ENCODE measurements around the gene PDE8B. TPM values are rescaled to one million over a fixed set of nuclear protein-coding genes. Genes with fewer than 3 reads are reported as not detected.
"Not testable (repeated sequence)": the region's sequence is repeated elsewhere in the genome, so short reads cannot be mapped to it uniquely, and the experiment has no call there.

The PDE8B gene
- total RNA-seq, 6 experiments from 2014 or later: 1.2 to 5.4 (median 2.4) TPM

DNA sequence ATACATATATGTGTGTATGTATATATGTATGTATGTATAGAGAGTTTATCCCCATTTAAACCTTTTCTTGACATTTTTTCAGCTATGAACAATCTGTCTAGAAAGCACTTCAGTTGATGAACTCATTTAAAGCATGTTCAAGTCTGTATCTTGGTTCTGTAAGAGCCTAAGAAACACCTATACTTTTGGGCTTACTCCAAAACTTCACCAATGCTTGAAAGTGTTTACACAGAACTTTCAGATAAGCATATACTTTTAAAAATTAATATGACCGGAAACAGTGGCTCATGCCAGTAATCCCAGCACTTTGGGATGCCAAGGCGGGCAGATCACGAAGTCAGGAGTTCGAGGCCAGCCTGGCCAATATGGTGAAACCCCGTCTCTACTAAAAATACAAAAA lies 250.8 kb downstream of the PDE8B start:
- Histone ChIP-seq H3K27ac (no peak overlapping the region), H3K36me3 (no peaks in the 10 kb centered on the region), H3K4me1 (peaks cover 0 to 4% (median 0%) of the 10 kb centered on the region in 4 donors), H3K9me3 (no peaks in the 10 kb centered on the region), H3K4me3 (no peak overlapping the region), H3K27me3 (no peaks in the 10 kb centered on the region)
- no peak for TF ChIP-seq POLR2A (IDR thresholded peaks at IDR 0.05)
- TF ChIP-seq, protein P1, sequence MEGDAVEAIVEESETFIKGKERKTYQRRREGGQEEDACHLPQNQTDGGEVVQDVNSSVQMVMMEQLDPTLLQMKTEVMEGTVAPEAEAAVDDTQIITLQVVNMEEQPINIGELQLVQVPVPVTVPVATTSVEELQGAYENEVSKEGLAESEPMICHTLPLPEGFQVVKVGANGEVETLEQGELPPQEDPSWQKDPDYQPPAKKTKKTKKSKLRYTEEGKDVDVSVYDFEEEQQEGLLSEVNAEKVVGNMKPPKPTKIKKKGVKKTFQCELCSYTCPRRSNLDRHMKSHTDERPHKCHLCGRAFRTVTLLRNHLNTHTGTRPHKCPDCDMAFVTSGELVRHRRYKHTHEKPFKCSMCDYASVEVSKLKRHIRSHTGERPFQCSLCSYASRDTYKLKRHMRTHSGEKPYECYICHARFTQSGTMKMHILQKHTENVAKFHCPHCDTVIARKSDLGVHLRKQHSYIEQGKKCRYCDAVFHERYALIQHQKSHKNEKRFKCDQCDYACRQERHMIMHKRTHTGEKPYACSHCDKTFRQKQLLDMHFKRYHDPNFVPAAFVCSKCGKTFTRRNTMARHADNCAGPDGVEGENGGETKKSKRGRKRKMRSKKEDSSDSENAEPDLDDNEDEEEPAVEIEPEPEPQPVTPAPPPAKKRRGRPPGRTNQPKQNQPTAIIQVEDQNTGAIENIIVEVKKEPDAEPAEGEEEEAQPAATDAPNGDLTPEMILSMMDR (IDR thresholded peaks at IDR 0.05): no peak
- WGBS (ENCODE audit: insufficient coverage, low coverage, low lambda C conversion rate, missing lambda C conversion rate): 95% methylated on average over 5 of the region's 5 CpGs
- ATAC-seq: no peak
- intact Hi-C loops (cut with DNase I): no loop called here
- no peak for DNase-seq

DNA sequence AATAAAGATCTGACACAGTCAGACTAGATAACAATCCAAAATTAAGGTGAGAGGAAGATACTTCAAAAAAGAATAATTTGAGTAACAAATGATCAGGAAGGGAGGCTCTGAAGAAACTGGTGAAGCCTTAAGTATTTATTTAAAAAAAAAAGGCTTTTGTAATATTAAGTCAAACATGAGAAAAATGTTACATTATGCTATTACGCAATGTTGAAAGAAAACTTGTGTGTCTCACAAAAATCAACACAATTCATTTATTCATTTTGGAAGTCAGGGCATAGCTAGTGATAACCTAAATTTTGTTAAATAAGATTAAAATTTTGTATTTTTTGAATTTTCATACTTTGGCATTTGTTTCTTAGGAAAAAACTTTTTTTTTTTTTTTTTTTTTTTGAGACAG lies 253.4 kb downstream of the PDE8B start:
- intact Hi-C loops (cut with DNase I): no loop called here

DNA sequence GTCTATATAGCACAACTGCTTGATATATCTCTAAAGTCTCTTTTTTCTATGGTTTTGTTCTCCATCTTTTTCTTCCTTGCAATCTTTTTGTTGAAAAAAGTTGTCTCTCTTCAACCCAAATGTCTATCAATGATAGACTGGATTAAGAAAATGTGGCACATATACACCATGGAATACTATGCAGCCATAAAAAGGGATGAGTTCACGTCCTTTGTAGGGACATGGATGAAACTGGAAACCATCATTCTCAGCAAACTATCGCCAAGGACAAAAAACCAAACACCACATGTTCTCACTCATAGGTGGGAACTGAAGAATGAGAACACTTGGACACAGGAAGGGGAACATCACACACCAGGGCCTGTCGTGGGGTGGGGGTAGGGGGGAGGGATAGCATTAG lies 258.4 kb downstream of the PDE8B start:
- H3K27ac ChIP-seq; H3K27me3 ChIP-seq; H3K9me3 ChIP-seq; H3K4me3 ChIP-seq; H3K36me3 ChIP-seq; DNase-seq; ATAC-seq; H3K4me1 ChIP-seq; intact Hi-C loops (cut with DNase I): not testable (repeated sequence)
- 100% methylated on average over 2 of the region's 3 CpGs for WGBS (ENCODE audit: insufficient coverage, low coverage, low lambda C conversion rate, missing lambda C conversion rate)

More for the DNA sequence above, 253.4 kb downstream of the PDE8B start:
- TF ChIP-seq POLR2A (IDR thresholded peaks at IDR 0.05): no peak
- TF ChIP-seq, protein P1 (IDR thresholded peaks at IDR 0.05): no peak
- Histone ChIP-seq H3K4me3 (no peak overlapping the region), H3K9me3 (no peaks in the 10 kb centered on the region), H3K27ac (no peak overlapping the region), H3K4me1 (peaks cover 0 to 9% (median 0%) of the 10 kb centered on the region in 4 donors), H3K36me3 (no peaks in the 10 kb centered on the region), H3K27me3 (no peaks in the 10 kb centered on the region)
- 75% methylated on average over 1 of the region's 1 CpG for WGBS (ENCODE audit: insufficient coverage, low coverage, low lambda C conversion rate, missing lambda C conversion rate)
- no peak for DNase-seq
- no peak for ATAC-seq

DNA sequence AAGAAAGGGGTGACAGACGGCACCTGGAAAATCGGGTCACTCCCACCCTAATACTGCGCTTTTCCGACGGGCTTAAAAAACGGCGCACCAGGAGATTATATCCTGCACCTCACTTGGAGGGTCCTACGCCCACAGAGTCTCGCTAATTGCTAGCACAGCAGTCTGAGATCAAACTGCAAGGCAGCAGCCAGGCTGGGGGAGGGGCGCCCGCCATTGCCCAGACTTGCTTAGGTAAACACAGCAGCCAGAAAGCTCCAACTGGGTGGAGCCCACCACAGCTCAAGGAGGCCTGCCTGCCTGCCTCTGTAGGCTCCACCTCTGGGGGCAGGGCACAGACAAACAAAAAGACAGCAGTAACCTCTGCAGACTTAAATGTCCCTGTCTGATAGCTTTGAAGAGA lies 264.6 kb downstream of the PDE8B start:
- H3K4me1 ChIP-seq; ATAC-seq; DNase-seq; H3K4me3 ChIP-seq; H3K27me3 ChIP-seq; H3K9me3 ChIP-seq; intact Hi-C loops (cut with DNase I); H3K36me3 ChIP-seq; H3K27ac ChIP-seq: not testable (repeated sequence)
- 100% methylated on average over 8 of the region's 11 CpGs for WGBS (ENCODE audit: insufficient coverage, low coverage, low lambda C conversion rate, missing lambda C conversion rate)

Other genes with a start within 250 kb of the PDE8B start
- 10 to 100 TPM in 5 of 6 experiments, 1 to 10 TPM in 1; 9.1 to 15.3 (median 11.4) TPM for gene AGGF1, start 180.3 kb upstream of the PDE8B start, total RNA-seq
- 10 to 100 TPM in 3 of 6 experiments, 1 to 10 TPM in 3; 3.6 to 29.4 (median 11.0) TPM for gene ZBED3, start 123.4 kb upstream of the PDE8B start, total RNA-seq

Measured in right lobe of liver (tissue), 6 donors.